Islet of Langerhans (tissue), 1 donor: ENCODE data around the gene SLC25A17.
"Not testable (repeated sequence)": the region's sequence is repeated elsewhere in the genome, so short reads cannot be mapped to it uniquely, and the experiment has no call there.

Experiments
- FAIRE-seq: peaks from one replicate; lab custom pipeline; 2011; peaks lifted over from hg19 to GRCh38; lab: Jason Lieb, UNC

The SLC25A17 gene

DNA sequence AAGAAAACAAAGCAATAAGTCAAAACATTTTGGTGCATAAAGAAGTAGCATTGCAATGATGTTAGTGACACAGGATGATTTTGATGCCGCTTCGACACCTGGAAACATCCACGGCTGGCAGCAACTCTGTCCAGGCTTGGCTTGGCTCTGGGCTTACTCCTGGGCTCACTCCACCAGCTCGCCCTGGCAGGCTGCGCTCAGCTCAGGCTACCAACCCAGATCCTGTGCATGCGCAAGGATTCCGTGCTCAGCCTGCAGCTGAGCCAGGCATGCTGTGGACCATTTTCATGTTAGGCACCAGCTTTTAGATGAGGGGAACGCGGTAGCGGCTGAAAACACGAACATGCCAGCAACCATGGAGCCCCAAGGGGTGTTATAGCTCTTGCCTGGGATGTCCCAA is 66.0 kb downstream of the SLC25A17 start:
- no peak for FAIRE-seq

DNA sequence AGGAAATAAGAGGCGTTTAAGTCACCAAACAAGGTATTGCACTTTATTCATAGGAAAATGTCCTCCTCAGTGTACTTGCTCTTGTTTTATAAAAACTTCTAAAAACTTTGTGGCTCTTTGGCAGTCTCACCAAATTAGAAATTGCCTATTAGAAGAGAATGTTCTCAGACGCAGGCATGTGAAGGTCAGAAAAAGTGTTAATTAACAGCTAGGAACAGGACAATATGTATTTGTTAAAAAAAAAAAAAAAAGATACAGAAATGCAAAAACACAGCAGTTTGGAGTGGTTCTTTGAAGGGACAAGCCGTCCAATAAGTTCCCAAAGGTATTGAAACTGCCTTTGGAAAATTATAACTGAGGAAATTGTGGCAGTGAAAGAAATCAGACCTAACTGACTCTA is 67.9 kb downstream of the SLC25A17 start:
- no peak for FAIRE-seq

GRCh38 chr22:40749829-40750228 is 69.3 kb downstream of the SLC25A17 start:
- FAIRE-seq: no peak

GRCh38 chr22:40748388-40749355 is 70.5 kb downstream of the SLC25A17 start:
- FAIRE-seq: no peak

GRCh38 chr22:40747361-40747760 is 71.8 kb downstream of the SLC25A17 start:
- FAIRE-seq: no peak

DNA sequence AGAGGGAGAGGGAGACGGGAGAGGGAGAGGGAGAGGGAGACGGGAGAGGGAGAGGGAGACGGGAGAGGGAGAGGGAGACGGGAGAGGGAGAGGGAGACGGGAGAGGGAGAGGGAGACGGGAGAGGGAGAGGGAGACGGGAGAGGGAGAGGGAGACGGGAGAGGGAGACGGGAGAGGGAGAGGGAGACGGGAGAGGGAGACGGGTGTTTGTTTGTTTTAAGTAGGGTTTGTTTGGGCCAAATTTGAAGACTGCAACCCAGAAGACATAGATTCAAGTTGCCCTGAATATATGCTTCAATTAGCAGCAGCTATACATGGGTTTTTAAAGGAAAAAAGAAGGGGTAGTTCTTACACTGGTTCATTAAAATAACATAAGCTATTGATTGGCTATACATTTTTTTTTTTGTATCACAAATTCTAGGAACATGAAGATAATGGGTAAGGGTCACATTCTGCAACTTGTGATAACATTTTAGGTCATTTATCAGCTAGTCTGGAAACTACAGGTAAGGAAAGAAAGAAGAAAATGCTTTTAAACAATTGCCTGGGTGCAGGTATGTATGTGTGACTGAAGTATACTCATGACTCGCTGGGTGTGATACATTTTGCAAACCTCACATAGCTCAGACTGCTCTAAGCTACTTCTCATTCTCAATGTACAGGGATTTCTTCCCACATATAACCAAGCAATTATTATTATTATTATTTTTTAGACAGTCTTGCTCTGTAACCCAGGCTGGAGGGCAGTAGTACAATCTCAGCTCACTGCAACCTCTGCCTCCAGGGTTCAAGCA is 72.5 kb downstream of the SLC25A17 start:
- no peak for FAIRE-seq

GRCh38 chr22:40743768-40744167 is 75.4 kb downstream of the SLC25A17 start:
- FAIRE-seq: no peak

DNA sequence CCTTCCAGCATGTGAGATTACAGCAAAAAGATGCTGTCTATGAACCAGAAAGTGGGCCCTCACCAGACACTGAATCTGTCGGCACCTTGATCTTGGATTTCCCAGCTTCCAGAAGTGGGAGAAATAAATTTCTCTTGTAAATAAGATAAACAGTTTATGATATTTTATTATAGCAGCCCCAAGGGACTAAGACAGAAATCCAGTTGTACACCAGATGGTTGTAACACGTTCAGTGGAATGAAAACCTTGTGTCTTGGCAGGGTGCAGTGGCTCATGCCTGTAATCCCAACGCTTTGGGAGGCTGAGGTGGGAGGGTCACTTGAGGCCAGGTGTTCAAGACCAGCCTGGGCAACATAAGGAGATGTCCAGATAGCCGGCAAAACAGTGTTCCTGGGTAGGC is 78.0 kb downstream of the SLC25A17 start:
- no peak for FAIRE-seq

GRCh38 chr22:40739721-40740120 is 79.4 kb downstream of the SLC25A17 start:
- no peak for FAIRE-seq

GRCh38 chr22:40733919-40734318 is 85.2 kb downstream of the SLC25A17 start:
- no peak for FAIRE-seq

DNA sequence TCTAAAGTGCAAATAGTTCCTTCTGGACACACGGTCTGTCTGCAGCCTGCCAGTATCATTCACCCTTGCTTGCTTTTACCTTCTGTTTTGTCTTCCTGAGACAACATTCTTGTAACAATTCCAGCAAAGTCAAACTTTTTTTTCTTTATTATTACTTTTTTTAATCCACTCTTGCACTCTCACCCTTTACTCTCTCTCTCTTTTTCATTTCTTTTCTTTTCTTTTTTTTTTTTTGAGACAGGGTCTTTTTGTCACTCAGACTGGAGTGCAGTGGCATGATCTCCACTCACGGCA is 86.2 kb downstream of the SLC25A17 start:
- FAIRE-seq: no peak

DNA sequence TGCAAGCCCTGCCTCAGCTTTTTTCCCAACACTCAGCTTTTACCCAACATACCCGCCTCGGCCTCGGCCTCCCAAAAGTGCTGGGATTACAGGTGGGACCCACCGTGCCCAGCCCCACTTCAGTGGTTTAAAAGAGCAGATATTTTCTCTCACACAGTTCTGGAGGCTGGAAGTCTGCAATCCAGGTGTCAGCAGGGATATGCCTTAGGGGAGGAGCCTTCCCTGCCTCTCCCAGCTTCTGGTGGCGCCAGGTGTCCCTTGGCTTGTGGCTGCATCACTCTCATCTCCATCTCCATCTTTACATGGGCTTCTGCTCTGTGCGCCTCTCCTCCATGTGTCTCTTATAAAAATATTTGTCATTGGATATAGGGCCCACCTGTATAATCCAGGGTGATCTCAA is 89.9 kb downstream of the SLC25A17 start:
- no peak for FAIRE-seq

DNA sequence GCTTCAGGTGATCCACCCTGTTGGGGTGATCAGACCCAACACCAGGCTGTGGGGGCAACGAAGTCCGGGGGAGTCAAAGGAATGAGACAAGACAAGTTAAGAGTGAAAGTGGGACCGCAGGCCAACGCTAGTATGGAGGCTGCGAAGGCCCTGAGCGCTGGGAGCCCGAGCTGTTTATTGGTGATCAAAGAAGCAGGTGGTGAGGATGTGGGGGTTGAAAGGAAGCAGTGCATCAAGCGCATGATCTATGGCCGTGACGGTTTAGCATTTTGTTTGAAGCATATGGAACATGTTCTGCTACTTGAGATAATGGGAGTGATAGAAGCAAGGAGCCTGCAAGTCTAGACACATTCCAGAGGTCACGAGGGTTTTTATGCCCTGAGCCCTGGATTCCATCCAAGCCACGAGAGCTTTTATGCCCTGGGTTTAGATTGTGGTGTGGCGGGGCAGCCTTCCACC is 90.4 kb downstream of the SLC25A17 start:
- no peak for FAIRE-seq

GRCh38 chr22:40727964-40728615 is 91.1 kb downstream of the SLC25A17 start:
- FAIRE-seq: no peak

DNA sequence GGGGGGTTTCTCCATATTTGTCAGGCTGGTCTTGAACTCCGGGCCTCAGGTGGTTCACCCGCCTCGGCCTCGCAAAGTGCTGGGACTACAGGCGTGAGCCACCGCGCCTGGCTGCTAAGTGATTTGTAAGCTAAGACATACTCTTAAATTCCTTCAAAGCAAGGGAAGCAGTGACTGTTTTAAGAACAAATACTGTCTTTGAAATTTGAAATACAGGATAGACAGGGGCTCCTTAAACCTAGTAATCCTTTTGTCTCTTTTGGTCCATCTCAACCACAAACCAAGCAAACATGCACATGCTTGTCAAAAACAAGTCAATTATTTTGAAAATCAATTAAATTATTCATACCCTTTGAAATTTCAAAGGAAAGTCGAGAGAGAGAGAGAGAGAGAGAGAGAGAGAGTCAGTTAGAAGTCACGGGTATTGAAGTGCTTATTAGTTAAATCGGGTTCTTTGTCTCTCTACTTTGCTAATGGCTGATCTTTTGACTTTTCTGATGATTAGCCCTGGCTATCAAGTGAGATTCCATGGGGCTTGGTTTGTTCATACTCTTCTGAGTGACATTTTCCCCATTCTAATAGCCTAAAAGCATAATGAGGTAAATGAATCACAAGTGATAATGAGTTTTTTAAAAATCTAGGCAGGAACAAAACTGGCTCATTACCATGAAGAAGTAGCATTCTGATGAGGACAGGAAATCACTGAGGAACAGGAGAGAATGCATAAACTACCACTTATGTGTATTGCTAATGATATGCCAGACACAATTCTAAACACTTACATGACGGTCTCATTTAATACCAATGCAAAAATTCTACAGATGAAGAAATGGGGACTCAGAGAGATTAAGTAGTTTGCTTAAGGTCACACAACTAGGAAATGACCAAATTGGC is 91.8 kb downstream of the SLC25A17 start:
- peak; percentile 89 for FAIRE-seq

DNA sequence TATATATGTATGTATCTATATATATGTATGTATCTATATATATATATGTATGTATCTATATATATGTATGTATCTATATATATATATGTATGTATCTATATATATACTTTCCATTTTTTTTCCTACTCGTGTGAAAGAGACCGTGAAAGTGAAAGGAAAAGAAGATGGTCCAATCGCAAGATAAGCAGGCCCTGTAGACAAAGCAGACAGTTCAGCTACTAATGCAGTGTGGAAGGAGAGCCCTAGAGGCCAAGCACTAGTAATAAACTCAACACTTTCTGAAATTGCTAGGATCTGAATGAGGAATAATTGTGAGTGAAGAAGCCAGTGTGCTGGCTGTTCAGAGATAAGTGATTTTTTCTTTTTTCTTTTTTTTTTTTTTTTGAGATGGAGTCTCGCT is 92.6 kb downstream of the SLC25A17 start:
- FAIRE-seq: no peak

- FAIRE-seq: no peak
Observed at GRCh38 chr22:40723396-40723933, 95.7 kb downstream of the SLC25A17 start.

DNA sequence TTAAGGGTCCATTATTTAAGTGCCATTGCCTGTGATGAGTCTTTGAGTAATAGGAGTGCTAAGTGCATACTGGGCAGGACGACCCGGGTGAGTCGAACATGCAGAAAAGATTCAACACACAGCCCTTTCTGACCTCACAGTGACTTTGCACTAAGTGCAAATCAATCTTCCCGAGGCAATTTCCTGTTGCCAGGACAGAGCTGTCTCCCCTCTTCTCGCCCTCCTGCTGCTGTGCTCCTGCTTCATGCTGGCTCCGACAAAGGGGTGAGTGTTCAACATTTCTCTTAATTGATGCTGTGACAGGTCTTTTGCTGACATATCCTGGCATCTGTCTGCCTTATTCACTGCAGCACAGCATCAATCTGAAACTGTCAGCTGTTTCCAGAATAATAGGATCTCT is 97.9 kb downstream of the SLC25A17 start:
- FAIRE-seq: peak; percentile 98

DNA sequence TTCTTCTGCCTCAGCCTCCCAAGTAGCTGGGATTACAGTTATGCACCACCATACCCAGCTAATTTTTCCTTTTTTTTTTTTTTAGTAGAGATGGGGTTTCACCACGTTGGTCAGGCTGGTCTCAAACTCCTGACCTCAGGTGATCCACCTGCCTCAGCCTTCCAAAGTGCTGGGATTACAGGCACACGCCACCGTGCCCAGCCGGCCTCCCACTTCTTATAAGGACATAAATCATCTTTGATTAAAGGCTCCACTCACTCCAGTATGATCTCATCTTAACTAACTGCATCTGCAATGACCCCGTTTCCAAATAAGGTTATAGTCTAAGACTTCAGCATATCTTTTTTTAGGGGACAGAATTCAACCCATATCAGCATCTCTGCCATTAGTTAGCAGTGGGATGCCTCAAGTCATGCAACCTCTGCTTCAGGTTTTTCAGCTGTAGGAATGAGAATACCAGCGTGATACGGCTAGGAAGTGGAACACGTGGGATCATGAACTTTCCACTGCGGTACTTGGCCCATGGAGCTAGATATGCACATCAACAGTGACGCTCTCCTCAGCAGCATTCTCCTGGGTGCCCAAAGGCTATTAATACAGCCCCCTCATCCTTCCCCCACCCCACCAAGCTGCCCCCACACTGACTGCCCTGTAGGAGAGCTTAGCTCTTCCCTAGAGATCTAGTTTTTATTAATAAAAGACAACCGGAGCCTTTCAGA is 98.4 kb downstream of the SLC25A17 start:
- peak; percentile 24 for FAIRE-seq

GRCh38 chr22:40720156-40720537 is 99.0 kb downstream of the SLC25A17 start:
- FAIRE-seq: not testable (repeated sequence)
